TTC549 (cell line): ENCODE results near the gene NEUROD6.

Experiments
- FAIRE-seq: peaks from 2 replicates; lab custom pipeline; 2012; peaks lifted over from hg19 to GRCh38; lab: Jason Lieb, UNC

Gene NEUROD6

DNA sequence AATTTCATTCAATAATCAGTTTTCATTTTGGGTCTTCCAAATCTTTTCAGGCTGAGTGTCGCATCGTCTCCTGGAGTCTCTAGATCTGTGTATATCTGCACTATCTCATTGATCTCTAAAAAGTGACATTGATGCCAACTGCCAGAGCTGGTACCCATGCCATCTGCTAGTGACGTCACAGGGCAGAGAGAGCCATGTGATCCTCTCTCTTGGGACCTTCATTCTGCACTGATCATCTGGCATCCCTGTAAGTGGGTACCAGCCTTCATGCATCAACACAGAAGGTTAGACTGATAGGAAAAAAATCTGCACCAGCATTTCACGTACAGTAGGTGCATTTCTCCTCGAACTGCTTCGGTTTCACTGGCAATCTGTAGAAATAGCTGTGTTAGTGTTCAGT lies at the start of gene NEUROD6:
Gene NEUROD6, minus strand, starts transcription at position 124 of the 400 bp plus-strand sequence. CDS start 1,458 bp downstream, outside the sequence.
- FAIRE-seq = no peak

DNA sequence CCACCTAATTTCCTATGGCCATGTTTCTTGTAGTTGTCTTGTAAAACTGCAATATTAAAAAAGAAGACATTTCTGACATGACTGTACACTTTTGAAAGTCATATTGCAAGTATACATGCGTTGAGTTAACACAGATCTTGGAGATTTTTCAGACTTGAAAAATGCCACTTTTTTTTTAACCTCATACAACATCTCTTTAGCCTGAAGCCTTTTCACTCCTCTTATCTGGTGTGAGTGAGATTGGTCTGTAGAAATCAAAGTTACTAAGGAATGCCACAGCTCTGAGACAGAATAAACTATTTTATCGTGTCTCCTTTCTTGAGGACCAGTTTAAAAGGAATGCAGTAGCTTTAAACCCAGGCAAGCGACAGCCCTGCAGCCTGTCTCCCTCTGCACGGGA lies 43.9 kb upstream of the NEUROD6 start:
- FAIRE-seq = no peak

DNA sequence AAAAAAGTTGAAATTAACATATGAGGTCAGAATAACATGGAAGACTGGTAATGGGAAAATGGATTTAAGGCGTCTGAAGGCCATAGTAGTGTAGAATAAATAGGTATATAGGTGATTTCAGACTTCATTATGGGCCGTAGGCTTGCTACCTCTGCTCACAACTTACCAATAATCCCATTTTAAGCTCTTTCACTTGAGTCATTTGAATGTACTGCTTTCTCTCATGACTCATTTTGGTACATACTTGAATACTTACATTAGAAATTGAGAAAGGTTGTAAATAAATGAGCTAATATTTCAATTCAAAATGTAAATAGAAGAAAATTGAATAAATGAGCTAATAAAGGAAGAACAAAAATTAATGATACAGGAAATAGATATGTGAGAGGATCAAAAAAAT lies 42.2 kb upstream of the NEUROD6 start:
- FAIRE-seq = no peak

DNA sequence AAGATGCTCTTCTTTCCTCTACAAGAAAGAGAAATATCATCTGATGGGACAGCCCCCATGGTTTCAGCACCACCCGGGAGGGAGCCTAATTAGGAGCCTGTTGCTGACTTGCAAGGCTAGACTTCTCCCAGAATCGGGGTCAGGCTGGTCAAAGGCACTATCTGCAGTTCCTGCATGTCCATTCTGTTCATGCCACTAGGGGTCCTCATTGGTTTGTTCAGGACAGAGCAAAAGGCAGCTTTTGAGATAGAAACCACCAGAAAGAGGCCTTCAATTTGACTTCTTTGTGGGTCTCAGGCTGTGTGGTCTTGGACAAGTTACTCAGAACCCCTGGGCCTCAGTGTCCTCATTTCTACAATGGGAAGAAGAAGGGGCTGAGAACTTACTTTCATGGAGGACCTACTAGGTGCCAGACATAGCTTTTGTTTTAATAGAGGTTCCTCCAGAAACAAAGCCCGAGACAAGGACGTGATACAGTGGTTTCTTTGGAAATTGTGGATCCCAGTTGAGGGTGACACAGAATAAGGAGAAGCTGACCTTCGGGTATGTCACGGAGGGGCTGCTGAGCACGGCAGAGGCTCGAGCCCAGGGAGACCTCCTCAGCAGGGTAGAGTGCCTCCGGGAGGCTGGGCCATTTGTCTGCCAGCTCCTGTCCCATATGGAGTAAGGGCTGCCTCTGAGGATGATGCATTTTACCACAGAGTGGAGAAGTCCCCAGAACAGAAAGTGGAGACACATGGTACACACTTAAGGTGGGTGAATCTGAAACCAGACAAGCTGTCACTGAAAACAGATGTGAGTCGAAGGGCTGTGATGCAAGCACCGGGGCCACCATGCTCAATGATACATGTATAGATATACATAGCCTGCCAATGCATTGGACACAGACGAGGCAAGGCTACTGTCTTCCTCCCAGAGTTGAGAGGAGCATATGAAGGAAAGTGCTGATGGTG lies 33.1 kb upstream of the NEUROD6 start:
- FAIRE-seq = no peak

DNA sequence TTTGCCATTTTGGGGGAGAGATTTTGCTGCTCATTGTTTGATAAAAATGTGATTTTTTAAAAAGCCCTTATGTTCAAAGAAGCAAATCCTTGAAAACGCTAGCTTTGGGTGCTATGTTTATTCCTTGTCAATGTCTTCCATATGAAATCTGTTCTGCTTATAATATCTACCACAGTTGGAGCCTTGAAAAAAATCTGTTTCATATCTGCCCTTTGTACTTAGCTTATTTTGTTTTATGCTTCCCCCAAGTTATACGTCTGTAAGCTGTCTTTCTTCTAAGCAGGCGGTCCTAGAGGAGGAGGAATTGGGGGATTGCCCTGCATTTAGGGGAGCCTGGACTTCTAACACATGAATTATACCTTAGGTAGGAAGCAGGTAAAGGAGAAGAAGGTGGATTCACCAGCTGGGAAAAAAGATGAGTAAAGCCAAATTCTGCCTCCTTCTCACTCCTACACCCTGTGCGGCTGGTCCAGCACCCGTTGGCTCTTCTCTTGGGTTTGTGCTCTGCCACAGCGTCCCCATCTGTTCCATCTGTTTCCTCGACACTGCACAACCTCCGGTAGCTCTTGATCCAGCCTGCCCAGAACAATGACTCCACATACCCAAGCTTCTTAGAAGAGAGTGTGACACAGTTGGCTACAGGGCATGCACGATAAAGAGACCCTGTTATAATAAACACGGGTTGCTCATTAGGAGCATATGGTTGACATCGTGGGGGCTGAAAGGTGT lies 31.9 kb upstream of the NEUROD6 start:
- FAIRE-seq = no peak

DNA sequence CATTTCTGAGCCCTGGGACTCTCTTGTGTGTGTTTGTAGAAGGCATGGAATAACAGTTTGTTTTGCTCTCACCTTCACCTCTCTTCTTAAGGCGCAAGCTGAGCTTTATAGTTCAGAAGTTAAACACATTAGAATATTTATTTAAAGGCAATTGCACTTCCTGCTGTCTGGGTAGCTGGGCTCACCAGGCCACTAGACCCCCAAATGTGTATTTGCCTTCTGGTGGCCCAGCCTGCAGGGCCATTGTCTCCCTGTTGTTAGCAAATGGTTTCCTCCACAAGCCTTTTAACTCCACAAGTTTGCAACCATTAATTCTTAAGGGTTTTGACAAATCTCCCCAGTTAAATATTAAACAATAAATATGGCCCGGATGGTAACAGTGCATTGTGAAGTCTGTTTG lies 31.1 kb upstream of the NEUROD6 start:
- no peak for FAIRE-seq

DNA sequence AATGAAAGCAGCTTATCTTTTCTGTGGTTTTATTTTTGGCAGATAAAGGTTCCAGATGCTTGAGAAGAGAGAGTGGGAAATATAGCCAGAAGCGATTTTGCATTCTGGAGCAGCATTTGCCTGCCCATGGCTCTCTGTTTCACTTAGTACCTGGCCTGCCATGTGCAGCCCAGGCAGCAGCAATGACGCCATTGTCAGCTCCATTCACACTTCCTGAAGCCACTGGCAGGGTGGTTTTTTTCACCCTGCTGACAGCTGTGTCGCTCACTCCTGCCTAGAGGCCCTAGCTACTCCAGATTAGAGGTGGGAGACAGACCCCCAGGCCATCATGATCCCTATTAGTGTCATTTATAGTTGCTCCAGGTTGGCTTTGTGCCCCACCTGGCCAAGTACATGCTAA lies 30.1 kb upstream of the NEUROD6 start:
- no peak for FAIRE-seq

DNA sequence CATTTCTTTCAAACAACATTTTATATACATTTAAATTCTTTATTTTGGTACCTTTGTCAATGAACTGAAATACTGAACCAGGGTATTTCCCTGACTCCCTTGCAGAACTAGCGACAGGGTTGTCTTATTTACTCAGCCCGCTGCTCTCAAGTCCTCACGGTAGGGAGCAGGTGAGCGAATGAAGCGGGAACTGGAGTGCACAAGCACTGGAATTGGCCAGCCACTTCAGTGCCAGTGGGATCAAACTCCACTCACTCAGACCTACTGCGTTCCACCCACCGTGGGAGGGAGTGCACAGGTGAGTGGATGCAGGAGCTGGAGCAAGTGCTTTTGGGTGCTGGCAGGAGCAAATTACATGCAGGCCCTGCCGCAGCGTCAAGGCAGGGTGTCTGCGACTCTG lies 28.1 kb upstream of the NEUROD6 start:
- no peak for FAIRE-seq

DNA sequence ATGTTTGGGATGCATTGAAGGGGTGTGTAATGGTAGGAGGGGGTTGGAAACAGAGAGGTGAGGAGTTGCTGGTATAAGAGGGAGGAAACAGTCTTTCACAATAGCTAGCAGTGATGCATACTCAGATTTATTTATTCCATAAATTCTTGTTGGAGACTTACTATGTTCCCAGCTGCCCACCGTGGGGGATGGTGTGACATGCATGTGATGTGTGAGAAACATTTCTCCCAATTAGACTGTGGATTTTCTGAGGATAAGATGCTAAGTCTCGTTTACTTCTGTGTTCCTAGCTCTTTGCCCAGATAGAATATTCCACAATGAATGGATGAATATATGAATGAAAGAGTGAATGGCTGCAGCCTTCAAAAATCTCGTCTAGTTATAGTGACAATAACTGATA lies 23.0 kb upstream of the NEUROD6 start:
- no peak for FAIRE-seq

DNA sequence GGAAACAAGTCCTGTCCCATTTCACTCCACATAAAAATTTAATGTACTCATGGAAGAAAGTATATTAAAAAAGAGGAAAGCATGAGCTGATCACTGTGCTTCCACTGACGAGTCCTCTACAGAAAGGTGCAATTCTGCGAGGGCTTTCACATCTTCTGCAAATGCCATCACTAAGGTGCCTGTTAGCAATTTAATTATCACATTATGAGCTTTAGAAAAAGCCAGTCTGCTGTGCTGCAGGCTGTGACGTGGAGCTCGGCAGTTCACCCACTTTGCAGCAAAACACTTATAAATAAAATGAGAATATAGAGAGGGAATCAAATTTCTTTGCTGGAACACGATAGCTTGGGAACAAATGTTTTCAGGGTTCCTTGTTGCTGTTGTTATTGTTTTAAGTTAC lies 22.5 kb upstream of the NEUROD6 start:
- FAIRE-seq = no peak

DNA sequence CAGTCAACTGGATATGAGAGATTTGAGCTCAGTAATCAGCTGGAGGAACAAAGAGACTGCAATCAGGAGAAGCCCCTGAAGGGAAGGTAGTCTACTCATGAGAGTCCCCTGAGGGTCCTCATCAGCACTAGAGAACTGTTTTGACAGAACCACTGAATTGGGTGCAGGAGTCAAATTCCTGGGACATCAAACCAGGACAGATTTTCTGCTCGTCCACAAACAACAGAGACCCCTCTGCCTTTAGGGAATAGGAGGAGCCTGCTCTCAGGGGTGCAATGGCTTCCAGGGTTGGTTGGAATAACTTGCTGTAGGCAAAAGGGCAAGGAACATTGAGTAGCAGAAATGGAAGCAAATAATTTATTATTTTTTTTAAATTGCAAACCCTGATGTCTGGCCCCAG lies 21.9 kb upstream of the NEUROD6 start:
- FAIRE-seq = no peak

DNA sequence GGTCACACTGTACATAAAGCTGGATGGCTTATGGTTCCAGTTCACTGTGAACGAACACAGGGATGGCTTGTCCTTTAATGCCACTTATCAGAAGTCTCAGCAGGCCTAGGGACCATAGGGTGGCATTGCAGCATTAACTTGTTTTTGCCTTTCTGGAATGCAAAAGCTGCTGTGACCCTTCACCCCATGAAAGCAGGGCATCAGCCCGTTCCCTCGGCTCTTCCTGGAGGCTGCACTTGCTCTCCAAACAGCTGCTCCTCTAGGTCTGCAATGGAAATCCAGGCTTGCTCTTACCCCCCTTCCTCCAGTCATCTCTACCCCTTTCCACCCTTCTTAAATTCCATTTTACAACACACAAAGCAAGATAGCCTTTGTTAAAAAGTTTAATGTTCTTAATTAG lies 17.9 kb upstream of the NEUROD6 start:
- FAIRE-seq = no peak

DNA sequence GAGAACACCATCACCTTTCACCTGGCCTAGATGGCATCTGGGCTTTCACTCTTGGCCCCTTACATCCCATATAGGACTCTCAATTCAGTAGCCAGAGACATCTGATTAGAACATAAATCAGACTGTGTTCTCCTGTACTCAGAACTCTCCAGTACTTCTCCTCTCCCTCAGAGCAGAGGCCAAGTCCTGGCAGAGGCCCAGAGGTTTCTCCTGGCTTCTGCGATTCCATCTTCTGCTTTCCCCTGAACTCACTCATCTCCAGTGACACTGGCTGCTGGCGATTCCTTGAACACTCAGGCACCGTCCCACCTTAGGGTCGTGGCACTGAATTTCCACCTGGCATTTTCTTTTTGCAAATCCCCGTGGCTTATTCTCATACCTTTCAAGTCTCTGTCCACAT lies 4.9 kb upstream of the NEUROD6 start:
- FAIRE-seq = no peak

DNA sequence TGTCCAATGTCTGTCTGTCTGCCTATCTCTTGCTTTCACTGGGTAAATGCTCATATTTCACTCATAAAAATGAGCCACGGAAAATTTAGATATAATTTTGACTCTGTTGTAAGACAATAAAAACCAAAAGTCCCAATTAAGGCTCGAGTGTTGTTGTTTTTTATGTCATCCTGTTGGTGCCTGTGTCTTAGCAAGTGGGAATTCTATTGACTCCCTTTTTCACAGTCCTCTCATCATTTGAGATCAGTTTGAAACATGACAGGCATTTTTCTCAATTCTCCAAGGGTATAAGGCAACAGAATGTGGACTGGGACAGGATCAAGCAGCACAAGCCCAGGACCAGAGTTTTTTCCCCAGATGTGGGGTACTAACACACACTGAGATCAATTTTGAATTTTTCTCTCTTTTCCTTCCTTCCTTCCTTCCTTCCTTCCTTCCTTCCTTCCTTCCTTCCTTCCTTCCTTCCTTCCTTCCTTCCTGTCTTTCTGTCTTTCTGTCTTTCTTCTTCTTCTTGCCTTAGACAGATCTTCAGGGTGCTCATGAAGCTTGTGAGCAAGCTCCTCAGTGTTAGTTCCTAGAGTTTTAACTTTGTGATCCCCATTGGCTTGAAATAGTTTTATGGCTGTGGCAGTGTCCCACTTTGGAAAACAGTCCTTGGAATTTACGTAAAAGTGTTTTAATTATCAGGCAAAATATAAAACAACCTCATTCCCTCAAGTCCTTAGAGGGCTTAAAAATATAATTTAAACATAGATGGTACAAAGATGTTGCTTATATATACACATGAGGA lies 3.2 kb upstream of the NEUROD6 start:
- no peak for FAIRE-seq

DNA sequence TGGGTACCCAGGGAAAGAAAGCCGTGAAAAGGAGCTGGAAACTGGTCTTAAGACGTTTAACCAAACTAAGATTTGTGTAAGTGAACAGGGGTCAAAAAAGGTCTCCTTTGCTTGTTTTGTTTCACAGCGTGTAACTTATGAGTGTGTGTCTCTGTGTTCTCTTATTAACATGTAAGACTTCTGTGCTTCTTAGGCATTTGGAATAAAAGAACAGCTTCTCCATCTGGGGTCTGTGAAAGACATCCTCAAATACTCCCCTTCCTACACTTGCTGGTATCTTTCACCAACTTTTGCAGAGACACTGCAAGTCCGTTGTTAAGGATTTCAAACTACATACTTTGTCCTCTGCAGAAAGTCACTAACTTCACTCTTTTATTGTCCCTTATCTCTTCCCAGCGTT lies 615 bp upstream of the NEUROD6 start:
- FAIRE-seq = no peak

DNA sequence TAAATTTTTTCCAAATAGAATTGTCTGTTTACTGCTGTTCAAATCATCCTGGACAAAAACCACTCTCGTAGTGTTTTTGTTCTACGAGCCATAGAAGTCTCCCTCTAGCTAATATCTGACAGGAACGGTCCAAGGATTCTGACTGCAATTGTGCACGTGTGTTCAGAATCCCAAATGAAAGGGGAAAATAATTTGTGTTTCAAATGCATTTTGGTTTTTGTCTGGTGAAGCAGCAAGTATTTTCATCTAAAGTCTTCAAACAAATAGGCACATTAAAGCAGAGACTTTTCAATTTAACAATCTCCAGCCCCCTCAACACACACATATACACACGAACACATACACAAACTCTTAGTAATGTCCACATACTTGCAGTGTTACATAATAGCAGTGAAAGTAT lies 475 bp downstream of the NEUROD6 start:
- FAIRE-seq = no peak

DNA sequence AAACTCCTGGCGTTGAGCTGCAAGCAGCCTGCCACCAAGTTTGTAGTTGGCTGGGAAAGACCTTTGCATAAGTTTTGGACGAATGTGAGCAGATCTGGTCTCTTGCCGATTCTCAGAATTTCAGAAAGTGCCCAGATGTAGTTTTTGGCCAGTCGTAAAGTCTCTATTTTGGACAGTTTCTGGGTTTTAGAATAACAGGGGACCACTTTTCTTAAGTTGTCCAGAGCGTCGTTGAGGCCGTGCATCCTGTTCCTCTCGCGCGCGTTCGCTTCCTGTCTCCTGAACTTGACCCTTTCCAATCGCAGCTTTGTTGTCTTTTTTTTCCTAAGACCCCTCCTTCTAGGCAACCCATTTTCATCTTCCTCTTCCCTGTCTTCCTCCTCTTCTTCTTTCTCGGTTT lies 1.8 kb downstream of the NEUROD6 start:
- no peak for FAIRE-seq

DNA sequence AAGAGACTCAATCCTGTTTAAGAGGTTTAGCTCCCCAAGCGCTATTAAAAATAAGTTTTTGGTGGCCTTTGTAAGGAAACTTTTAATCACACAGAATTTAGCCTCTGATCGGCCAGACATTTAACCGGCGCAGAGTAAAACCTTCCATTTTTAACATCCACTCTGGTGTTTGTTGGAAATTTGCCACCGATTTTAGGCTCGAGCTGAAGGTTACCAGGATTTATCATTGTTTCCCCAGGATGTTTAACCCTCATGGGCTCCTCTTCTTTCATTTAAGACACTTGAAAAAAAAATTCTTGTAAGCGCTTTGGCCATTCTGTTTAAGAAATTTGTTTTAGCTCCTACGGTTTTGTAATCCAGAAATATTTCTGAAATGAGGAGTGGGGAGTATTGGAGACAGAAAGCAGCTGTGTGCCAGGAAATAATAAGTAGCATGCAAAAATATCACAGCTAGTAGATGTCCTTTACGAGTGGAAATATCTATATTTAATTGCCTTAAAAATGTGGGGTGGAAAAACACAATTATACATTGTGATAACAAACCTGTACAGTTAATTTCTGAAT lies 3.4 kb downstream of the NEUROD6 start:
- no peak for FAIRE-seq

DNA sequence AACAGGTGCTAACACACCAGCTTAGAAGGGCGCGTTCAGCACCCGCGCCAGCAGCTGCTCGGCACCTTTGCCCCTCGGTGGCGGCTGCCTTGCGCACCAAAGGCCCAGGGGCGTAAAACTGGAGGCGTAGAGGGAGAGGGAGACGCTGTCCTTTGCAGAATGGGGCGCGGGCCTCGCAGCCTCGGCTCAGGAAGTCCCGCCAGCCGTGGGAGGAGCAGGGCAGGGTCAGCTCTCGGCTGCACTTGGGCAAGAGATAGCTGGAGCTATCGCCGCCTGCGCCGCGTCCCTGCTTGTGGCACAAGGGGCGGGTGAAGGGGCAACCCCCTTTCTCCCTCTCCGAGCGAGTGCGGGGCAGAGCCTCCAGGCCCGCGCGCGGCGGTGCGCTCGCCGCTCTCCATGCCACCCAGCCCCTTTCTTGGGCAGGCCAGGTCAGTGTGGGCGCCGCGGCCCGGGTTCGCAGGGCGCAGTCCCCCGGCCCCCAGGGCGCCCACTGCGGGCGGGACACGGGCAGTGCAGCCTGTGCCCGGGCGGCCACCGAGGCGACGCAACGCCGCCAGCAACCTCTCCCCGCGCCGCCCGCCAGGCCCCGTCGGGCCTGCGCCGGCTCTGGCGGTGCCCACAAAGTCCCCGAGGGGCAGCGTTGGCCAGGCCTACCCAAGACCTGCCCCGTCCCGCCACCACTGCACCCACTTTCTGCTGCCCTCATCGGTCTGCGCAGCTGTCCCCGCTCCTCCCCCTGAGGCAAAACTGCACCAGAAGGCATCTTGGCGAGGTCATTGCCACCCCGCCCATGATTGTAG lies 4.1 kb downstream of the NEUROD6 start:
- no peak for FAIRE-seq

DNA sequence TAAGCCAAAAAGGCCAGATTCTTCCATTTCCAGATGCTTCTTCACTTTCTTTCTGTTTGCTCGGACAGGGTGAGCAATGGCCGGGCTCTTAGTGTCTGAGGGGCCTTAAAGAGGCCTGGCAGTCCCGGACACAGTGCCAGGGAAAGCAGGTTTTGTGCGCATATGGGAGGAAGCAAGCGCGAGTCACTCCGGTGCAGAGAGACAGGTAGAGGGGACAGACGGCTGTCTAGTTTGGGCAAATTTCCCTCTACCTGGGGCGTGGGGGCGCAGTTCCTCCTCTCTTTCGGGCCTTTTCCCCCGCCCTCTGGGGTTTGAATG lies 4.7 kb downstream of the NEUROD6 start:
- FAIRE-seq = no peak

DNA sequence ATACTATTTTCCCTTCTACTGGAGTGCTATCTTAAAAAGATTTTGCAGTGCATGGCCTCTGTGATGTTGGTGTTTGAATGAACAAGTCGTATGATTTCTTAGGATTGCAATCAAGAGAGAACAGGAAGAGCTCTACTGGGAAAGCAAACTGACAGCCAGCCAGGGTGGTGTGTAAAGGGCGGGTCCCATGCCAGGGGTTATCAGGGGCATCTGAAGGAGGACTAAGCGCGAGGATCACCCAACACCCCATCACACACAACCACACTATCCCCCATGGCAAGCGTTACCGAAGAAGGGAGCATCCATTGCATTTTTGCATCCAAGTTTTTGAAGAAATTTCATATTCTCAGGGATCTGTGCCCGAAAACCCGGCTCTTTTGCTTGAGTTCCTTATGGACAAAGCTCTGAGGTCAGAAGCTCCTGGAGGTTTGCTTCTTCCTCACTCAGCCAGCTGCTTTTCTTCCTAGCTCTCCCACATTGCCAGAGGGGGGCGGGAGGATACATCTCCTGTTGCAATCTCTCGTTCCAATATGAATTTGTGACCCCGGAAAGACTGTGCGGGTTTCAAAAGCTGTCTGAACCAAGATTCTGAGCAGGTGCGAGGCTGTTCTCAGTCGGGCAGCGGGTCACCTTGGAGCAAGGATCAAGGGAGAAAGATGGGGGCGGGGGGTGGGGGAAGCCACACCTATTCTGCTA lies 5.2 kb downstream of the NEUROD6 start:
- FAIRE-seq = no peak
